ENCODE measurements around the gene CDHR1.

Gene CDHR1

DNA sequence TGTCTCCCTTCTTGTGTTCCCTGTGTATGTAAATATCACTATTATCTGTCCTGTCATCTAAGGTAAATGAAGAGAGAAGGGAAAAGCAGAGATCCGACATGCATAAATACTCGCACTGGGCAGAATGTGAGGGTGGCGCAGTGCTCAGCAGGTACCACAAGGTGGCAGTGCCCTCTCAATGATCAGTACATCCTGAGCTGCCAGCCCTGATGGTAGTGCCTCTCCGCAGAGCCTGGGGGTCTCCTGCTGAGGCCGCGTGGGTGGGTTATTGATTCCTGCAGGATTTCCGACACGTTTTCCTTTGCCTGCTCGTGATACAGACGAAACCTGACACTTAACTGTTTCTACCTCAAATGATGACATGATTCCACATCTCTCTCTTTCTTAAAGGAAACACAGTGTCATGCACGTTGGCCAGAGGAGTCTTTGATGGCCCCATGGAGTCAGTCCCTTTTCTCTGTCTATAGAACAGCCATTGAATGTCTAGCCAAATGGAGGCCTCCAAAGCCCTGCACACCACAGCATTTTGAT lies 70.3 kb downstream of the CDHR1 start:
- peak; percentile 21 for DNase-seq (ENCODE audit: low read depth)

- no peak for DNase-seq (ENCODE audit: low read depth)
Measured at GRCh38 chr10:84265418-84265817, 71.1 kb downstream of the CDHR1 start.

- DNase-seq (ENCODE audit: low read depth) = peak; percentile 16
Measured at GRCh38 chr10:84267503-84268126, 73.3 kb downstream of the CDHR1 start.

- no peak for DNase-seq (ENCODE audit: low read depth)
Measured at GRCh38 chr10:84269162-84269561, 74.8 kb downstream of the CDHR1 start.

All from T-helper 22 cell (primary cell).